ENCODE measurements around the gene SLCO1B1.

Gene SLCO1B1

DNA sequence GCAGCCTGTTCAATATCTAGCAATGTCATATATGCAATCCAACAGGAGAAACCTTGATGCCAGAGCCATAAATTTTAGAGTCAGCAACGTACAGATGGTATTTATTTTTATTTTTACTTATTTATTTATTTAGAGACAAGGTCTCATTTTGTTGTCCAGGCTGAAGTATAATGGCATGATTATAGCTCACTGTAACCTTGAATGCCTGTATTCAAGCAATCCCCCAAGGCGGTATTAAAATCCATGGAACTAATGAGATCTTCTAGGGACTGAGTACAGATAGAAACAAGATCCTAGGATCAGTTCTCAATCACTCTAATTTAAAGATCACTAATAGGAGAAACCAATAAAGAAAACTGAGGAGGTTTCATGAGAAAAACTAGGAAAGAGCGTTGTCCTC, 89.3 kb downstream of the SLCO1B1 start:
- DNase-seq, result no peak

DNA sequence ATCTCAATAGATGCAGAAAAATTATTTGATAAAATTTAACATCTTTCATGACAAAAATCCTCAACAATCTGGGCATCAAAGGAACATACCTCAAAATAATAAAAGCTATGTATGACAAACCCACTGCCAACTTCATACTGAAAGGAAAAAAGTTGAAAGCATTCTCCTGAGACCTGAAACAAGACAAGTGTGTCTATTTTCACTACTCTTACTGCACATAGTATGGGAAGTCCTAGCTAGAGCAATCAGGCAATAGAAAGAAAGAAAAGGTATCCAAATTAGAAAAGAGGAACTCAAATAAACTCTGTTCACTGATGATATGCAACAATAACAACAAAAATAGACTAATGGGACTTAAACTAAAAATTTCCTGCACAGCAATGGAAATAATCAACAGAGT, 90.1 kb downstream of the SLCO1B1 start:
- DNase-seq, result no peak

DNA sequence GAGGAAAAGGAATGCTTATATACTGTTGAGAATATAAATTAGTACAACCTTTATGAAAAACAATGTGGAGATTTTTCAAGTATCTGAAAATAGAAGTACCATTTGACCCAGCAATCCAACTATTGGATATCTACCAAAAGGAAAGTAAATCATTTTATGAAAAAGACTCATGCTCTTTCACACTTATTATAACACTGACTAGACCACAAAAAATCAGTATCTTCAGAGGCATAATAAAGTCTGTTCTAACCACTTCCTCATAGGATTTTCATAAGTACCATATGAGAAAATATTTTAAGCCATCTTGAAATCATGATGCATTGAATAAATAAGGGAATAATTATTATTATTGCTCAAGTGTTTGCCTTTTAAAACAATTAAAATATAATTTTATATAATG, 90.8 kb downstream of the SLCO1B1 start:
- no peak for DNase-seq

DNA sequence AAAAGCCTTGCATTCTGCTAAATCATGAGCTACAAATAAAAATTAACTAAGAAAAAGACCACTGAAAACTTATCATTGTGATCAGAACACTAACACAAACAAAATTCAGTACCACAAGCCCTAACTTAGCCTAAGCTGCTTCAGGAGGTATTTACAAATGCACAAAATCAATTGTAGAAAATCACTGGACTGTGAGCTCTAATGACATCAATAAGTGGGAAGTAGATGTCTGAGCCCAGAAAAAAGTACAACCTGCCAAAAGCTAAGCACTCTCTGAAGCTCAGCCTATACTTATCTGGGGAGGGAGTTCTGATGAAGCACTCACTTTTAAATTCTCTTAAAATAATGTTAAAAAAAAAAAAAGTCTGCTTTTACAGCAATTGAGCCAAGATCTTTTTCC, 92.9 kb downstream of the SLCO1B1 start:
- no peak for DNase-seq

DNA sequence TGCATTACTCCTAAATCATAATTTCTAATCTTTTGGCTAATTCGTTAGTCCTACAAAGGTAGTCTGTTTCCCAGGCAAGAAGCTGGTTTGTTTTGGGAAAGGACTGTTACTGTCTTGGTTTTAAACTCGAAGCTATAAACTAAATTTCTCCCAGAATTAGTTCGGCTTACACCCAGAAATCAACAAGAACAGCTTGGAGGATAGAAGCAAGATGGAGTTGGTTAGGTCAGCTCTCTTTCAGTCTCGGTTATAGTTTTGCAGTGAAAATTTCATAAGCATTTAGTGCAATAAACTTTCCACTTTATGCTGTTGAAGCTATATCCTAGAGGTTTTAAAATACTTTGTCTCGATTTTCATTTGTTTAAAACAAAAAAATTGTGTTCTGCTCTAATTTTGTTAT, 103.4 kb downstream of the SLCO1B1 start:
- no peak for DNase-seq

DNA sequence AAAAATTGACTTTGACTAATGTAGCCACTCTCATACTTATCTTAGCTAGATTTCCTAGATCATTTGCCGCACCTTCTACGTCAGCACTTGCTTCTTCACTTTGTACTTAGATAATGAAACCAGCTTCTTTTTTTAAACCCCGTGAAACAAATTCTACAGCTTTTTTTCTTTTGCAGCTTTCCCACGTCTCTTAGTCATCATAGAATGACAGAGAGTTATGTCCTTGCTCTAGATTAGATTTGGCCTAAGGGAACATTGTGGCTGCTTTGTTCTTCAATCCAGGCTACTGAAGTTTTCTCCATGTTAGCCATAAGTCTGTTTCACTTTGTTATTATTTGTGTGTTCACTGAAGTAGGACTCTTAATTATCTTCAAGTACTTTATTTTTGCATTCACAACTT, 108.9 kb downstream of the SLCO1B1 start:
- no peak for DNase-seq

DNA sequence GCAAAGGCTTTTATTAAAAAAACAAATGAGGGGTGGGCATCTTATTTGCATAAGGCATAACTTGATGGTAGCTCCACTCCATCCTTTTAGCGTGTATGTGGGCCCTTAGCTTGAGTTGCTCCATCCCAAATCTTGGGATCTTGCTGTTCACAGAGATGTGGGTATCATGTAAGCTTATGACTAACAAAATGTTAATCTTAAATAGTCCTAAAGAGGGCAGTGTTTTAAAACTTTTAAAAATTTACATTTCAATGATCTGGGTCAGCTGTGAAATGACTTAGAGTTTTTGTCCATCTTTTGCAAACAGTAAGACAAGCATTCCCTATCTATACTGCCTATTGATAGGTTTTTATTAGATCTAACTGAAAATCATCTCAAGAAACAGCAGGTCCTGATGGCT, 117.7 kb downstream of the SLCO1B1 start:
- no peak for DNase-seq

DNA sequence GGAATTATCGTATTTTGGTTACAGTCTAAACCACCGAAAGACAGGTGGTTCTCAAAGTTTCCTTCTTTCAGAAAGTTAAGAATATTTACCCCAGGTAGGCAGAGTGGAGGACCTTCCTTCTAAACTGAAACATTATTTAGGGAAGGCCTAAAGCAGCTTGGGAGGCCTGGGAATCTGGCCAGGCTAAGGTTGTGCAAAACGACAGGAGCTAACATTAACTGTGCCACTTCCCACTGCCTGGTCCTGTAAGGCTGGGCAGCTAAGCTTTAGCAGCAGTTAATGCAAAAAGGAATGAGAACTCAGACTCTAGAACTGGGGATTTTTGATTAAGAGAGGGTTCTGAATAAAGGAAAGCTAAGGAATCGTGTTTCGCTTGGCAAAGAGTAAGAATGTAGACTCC, 121.1 kb downstream of the SLCO1B1 start:
- DNase-seq, result no peak

DNA sequence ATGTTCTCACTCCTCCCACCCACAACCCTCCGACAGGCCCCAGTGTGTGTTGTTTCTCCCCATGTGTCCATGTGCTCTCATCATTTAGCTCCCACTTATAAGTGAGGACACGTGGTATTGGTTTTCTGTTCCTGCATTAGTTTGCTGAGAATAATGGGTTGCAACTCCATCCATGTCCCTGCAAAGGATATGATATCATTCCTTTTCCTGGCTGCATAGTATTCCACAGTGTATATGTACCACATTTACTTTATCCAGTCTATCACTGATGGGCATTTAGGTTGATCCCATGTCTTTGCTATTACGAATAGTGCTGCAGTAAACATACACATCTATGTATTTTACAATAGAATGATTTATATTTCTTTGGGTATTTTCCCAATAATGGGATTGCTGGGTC, 126.2 kb downstream of the SLCO1B1 start:
- no peak for DNase-seq

DNA sequence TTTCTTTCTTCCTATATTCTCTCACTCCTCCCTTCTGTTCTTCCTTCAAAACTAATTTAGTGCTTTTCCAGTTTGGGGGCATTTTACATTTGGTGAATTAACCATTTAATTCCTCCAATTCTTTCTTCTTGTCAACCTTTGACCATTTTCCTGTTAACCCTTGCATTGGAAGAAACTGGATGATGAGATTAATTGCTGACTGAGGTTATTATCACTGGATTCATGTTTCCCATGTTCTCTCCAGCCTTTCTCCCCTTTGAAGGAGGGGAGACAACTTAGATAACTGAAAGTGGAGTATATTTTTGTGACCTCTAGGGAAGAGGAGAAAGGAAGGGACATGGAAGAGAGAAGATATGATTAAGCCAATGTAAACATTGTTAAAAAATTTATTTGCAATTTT, 133.2 kb downstream of the SLCO1B1 start:
- DNase-seq, result no peak

DNA sequence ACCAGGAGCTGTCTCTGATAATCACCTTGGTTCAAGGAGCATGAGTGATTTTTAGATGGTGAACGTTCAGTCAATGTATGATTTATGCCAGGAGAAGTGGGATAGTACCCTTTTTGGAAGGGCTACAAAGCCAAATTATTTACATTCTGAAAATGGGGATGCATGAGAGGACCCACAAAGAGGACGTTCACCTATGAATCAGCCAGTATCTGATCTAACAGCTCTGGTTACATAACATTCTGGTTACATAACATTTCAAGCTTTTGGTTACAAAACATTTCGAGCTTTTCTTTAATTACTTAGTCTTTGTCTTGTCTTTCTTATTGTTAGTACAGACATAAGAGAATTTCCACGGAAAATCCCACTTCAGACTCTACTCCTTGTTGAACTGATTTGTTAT, 134.9 kb downstream of the SLCO1B1 start:
- DNase-seq, result no peak

DNA sequence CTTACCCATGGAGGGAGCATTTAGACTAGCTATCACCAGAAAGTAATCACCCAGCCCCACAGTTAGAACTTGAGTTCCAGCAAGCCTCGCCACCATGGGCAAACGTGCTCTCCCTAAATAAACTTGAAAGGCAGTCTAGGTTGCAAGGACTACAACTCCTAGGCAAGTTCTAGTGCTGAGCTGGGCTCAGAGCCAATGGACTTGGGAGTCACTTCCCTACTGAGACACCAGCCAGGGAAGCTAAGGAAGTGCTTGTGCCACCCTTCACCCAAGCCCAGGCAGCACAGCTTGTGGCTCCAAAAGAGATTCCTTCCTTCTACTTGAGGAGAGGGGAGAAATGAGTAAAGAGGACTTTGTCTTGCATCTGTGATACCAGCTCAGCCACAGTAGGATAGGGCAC, 145.8 kb downstream of the SLCO1B1 start:
- DNase-seq, result no peak
